ENCODE data around the gene NPC1L1. TPM values are rescaled to one million over a fixed set of nuclear protein-coding genes. Genes with fewer than 3 reads are reported as not detected.
"Not testable (repeated sequence)": the region's sequence is repeated elsewhere in the genome, so short reads cannot be mapped to it uniquely, and the experiment has no call there.

Gene NPC1L1
- polyA plus RNA-seq, 6 donors from 2014 or later = not detected

DNA sequence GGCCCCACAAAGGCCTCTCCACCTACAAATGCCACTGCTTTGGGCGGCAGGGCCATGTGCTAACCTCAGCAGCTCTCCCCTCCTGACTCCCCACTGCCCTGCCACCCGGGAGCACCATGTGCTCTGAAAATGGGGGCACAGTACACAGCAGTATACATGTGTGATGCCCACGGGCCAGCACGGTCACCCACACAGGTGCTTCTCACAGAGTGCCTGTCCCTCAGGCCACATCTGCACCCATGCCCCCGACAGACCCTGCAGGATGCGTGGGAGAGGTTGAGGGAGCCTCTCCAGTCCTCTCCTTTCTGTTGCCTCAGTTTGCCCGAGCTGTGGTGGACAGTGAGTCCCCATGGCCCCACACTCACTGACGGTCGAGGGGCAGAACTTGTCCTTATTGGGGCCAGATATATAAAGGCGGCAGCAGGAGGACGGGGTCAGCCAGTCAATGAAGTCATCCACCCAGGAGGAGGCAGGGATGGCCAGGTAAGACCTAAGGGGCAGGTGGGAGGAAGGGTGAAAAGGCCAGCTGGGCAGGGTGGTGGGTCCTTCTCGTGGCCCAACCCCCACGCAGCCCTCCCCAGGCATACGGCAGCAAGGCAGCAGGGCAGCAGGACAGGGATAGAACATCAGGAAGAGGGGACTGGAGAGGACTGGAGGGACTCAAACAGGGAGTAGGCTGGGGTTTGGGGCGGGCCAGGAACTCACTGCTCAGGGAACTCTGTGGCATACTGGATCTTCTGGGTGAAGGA is 19.6 kb downstream of the NPC1L1 start:
- Mint-ChIP-seq H3K36me3 (peaks cover 5 to 15% of the 10 kb centered on the region in 2 donors), H3K27me3 (peaks cover 0 to 54% (median 29%) of the 10 kb centered on the region in 3 donors), H3K9me3 (peaks cover 4 to 28% (median 22%) of the 10 kb centered on the region in 7 donors), H3K4me1 (no peaks in the 10 kb centered on the region), H3K4me3 (no peak overlapping the region), H3K27ac (no peak overlapping the region)
- DNase-seq = no peak
- ATAC-seq (ENCODE audit: low read depth in 2 of 2) = no peak

GRCh38 chr7:44520574-44520973 is 20.6 kb downstream of the NPC1L1 start:
- H3K27ac Mint-ChIP-seq = no peak overlapping the region

GRCh38 chr7:44519546-44519945 is 21.6 kb downstream of the NPC1L1 start:
- no peak overlapping the region for H3K27ac Mint-ChIP-seq
- no peaks in the 10 kb centered on the region for H3K4me1 Mint-ChIP-seq
- H3K27me3 Mint-ChIP-seq = peaks cover 0 to 42% (median 29%) of the 10 kb centered on the region in 3 donors
- peaks cover 4 to 14% (median 9%) of the 10 kb centered on the region in 7 donors for H3K9me3 Mint-ChIP-seq
- peaks cover 0 to 8% of the 10 kb centered on the region in 2 donors for H3K36me3 Mint-ChIP-seq
- ATAC-seq (ENCODE audit: low read depth in 2 of 2) (no peak), DNase-seq (no peak)
- no peak overlapping the region for H3K4me3 Mint-ChIP-seq

More at GRCh38 chr7:44520574-44520973, 20.6 kb downstream of the NPC1L1 start:
- ATAC-seq (ENCODE audit: low read depth in 2 of 2) (no peak), DNase-seq (no peak)
- H3K4me3 Mint-ChIP-seq = no peak overlapping the region
- peaks cover 4 to 22% (median 16%) of the 10 kb centered on the region in 7 donors for H3K9me3 Mint-ChIP-seq
- H3K36me3 Mint-ChIP-seq = peaks cover 5 to 15% of the 10 kb centered on the region in 2 donors
- no peaks in the 10 kb centered on the region for H3K4me1 Mint-ChIP-seq
- peaks cover 0 to 48% (median 29%) of the 10 kb centered on the region in 3 donors for H3K27me3 Mint-ChIP-seq

DNA sequence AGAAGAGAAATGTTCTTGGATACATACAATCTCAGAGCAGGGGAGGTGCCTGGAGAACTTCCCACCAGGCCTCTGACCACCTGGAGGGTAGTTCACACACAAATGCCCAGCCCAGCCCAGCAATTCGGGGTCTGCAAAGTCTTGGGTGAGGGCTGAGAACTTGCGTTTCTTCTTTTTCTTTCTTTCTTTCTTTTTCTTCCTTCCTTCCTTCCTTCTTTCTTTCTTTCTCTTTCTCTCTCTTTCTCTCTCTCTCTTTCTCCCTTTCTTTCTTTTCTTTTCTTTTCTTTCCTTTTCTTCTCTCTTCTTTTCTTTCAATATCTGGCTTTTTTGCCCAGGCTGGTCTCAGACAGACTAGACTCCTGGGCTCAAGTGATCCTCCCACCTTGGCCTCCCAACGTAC is 22.4 kb downstream of the NPC1L1 start:
- Mint-ChIP-seq H3K27ac (no peak overlapping the region), H3K4me3 (no peak overlapping the region), H3K9me3 (peaks cover 0 to 7% (median 2%) of the 10 kb centered on the region in 7 donors), H3K27me3 (peaks cover 0 to 37% (median 33%) of the 10 kb centered on the region in 3 donors), H3K4me1 (no peaks in the 10 kb centered on the region), H3K36me3 (peaks cover 0 to under 1% of the 10 kb centered on the region in 2 donors)
- DNase-seq (no peak), ATAC-seq (ENCODE audit: low read depth in 2 of 2) (no peak)

- DNase-seq = no peak
- Mint-ChIP-seq H3K4me1 (no peaks in the 10 kb centered on the region), H3K27me3 (peaks cover 0 to 42% (median 38%) of the 10 kb centered on the region in 3 donors), H3K4me3 (no peak overlapping the region), H3K9me3 (peaks cover 0 to 1% (median 0%) of the 10 kb centered on the region in 7 donors), H3K27ac (peak overlapping the region in 1 of 6 donors; percentile 82), H3K36me3 (no peaks in the 10 kb centered on the region)
- ATAC-seq (ENCODE audit: low read depth in 2 of 2) = no peak
Observed at GRCh38 chr7:44517175-44517574, 24.0 kb downstream of the NPC1L1 start.

DNA sequence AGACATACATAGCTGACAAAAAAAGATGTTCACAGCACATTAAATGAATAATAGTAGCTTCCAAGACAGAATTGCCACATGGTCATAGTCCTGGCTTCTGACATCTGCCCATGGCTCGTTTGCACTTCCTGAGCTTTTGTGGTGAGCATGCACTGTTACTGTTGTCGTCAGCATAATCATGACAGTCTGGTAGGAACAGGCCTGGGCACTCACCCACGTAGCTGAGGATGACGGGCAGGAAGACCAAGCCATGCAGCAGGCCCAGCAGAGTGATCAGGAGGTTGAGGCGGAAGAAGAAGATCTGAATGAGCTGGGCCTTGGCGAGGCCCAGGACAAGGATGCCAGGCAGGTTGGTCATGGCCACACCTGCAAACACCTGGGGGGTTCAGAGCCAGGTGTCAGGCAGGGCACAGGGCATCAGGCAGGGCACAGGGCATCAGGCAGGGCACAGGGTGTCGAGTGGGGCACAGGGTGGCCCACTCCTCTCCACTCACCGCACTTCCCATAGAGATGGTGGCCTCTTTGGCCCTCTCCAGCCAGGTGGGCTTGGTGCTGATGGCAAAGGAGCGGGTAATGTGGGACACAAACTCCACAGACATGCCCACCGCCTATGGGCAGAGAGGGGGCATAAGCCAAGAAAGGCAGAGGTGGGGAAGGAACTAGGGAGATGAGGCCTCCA is 25.4 kb downstream of the NPC1L1 start:
- H3K36me3 Mint-ChIP-seq = no peaks in the 10 kb centered on the region
- ATAC-seq (ENCODE audit: low read depth in 2 of 2) (no peak), DNase-seq (no peak)
- H3K4me3 Mint-ChIP-seq = no peak overlapping the region
- H3K27ac Mint-ChIP-seq = no peak overlapping the region
- no peaks in the 10 kb centered on the region for H3K4me1 Mint-ChIP-seq
- H3K9me3 Mint-ChIP-seq = peaks cover 0 to 5% (median 0%) of the 10 kb centered on the region in 7 donors
- H3K27me3 Mint-ChIP-seq = peaks cover 0 to 41% (median 37%) of the 10 kb centered on the region in 3 donors

GRCh38 chr7:44512736-44513135 is 28.4 kb downstream of the NPC1L1 start:
- H3K4me3 Mint-ChIP-seq = no peak overlapping the region
- no peaks in the 10 kb centered on the region for H3K36me3 Mint-ChIP-seq
- H3K9me3 Mint-ChIP-seq = peaks cover 0 to 8% (median 6%) of the 10 kb centered on the region in 7 donors
- DNase-seq (no peak), ATAC-seq (ENCODE audit: low read depth in 2 of 2) (no peak)
- H3K4me1 Mint-ChIP-seq = peaks cover 0 to 5% (median 0%) of the 10 kb centered on the region in 3 donors
- H3K27ac Mint-ChIP-seq = no peak overlapping the region
- H3K27me3 Mint-ChIP-seq = peaks cover 0 to 33% (median 26%) of the 10 kb centered on the region in 3 donors

DNA sequence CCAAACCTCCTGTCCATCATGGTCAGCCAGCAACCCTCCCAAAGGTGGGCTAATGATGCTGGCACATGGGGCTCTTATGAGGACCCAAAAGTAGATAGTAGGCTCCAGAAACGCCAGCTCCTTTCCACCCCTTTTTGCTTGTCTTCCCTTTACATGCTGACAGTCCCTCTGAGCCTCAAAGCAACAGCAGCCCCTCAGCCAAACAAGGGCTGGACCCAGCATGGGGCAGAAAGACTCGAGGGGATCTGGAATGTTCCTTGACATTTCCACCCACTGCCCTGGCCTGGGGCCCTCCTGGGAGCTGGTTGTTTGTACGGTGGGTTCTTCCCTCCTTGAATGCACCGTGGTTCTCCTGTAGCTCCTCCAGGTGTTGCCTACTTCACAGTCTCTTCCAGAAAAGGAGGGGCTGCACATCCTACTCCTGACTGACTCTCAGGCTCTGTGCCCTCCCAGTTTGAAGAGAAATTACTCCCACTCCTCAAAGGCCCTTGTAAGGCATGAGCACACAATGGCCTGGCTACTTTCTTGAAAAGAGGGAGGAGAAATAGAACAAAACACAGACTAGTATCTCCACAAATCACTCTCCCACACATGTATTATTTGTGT is 29.2 kb downstream of the NPC1L1 start:
- Mint-ChIP-seq H3K27ac (peak overlapping the region in 2 of 6 donors; percentile 6 to 44), H3K36me3 (no peaks in the 10 kb centered on the region), H3K27me3 (peaks cover 0 to 33% (median 26%) of the 10 kb centered on the region in 3 donors), H3K4me1 (peaks cover 0 to 5% (median 0%) of the 10 kb centered on the region in 3 donors), H3K4me3 (no peak overlapping the region), H3K9me3 (peaks cover 0 to 8% (median 6%) of the 10 kb centered on the region in 7 donors)
- no peak for ATAC-seq (ENCODE audit: low read depth in 2 of 2)
- no peak for DNase-seq

DNA sequence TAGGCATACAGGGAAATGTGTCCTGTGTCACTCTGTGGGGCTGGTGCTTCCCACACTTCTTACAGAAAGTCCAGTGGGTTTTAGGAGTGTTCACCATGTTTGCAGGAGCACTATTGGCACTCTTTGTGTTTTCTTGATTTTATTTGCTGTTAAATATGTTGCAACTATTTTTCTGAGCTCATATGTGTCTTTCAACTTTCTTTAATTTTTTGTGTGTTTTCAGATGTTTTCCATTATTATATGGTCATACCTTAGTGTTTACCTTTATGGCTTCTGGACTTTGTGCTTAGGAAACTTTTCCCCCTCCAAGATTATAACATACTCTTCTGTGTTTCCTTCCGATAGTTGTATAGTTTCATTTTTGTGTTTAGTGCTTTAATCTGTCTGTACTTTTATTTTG is 29.9 kb downstream of the NPC1L1 start:
- ATAC-seq (ENCODE audit: low read depth in 2 of 2) = no peak

DNA sequence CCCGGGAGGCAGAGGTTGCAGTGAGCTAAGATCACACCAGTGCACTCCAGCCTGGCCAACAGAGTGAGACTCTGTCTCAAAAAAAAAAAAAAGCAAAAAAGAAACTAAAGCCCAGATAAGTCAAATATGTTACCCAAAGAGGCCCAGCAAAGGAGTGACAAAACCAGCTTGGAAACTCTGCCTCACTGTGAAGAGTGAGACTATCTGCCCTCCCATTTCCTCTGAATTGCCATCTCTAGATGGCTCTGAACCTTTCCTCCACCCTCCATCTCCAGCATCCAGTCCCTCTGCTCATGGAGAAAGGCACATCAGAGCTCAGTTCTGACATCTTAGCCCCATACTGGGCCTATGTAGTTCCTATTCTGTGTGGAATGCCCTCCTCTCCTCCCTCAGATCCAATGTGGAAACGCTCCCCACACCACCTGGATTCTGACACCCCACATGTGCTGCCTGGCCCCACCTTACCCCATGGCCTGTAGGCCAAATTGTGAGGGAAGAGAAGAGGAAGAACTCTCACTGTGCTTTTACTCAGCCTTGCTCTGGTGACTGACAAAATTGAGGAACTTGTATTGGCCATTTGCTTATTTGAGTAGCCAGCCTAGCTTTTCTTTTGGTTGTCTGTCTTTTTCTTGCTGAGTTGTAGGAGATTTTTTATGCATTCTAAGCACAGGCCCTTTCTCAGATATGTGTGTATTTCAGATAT is 32.7 kb downstream of the NPC1L1 start:
- peak overlapping the region in 1 of 6 donors; percentile 22 for H3K27ac Mint-ChIP-seq
- H3K4me3 Mint-ChIP-seq = no peak overlapping the region
- H3K27me3 Mint-ChIP-seq = peaks cover 0 to 33% (median 19%) of the 10 kb centered on the region in 3 donors
- DNase-seq = no peak
- peaks cover 0 to 12% (median 5%) of the 10 kb centered on the region in 3 donors for H3K4me1 Mint-ChIP-seq
- no peaks in the 10 kb centered on the region for H3K36me3 Mint-ChIP-seq
- peaks cover 0 to 15% (median 12%) of the 10 kb centered on the region in 7 donors for H3K9me3 Mint-ChIP-seq
- ATAC-seq (ENCODE audit: low read depth in 2 of 2) = no peak

More for the DNA sequence above, 29.9 kb downstream of the NPC1L1 start:
- Mint-ChIP-seq H3K4me1 (peaks cover 0 to 5% (median 0%) of the 10 kb centered on the region in 3 donors), H3K4me3 (no peak overlapping the region), H3K36me3 (no peaks in the 10 kb centered on the region), H3K9me3 (peaks cover 0 to 12% (median 6%) of the 10 kb centered on the region in 7 donors), H3K27ac (no peak overlapping the region), H3K27me3 (peaks cover 0 to 33% (median 26%) of the 10 kb centered on the region in 3 donors)
- no peak for DNase-seq

DNA sequence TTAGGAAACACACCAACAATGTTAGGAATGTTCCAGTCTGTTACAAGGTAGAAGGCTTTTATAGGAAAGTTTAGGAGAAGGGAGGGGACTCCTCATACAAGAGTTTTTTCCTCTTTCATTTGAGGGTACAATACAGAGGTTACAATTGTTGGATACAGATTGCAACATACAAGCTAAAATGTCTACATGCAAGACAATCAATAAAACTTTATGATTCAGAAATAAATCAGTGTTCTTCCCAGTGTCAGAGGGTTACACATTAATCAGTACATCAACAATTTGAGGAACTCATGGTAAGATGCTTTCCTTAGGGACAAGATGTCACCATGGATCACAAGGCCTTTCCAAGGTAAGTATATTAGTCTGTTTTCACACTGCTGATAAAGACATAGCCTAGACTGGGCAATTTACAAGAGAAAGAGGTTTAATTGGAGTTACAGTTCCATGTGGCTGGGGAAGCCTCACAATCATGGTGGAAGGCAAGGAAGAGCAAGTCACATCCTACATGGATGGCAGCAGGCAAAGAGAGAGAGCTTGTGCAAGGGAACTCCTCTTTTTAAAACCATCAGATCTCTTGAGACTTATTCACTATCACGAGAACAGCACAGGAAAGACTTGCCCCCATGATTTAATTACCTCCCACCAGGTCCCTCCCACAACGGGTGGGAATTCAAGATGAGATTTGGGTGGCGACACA is 34.4 kb downstream of the NPC1L1 start:
- not testable (repeated sequence) for H3K27ac Mint-ChIP-seq; H3K4me3 Mint-ChIP-seq; DNase-seq; ATAC-seq (ENCODE audit: low read depth in 2 of 2); H3K36me3 Mint-ChIP-seq
- Mint-ChIP-seq H3K27me3 (peaks cover 6 to 31% (median 15%) of the 10 kb centered on the region in 3 donors), H3K4me1 (peaks cover 0 to 12% (median 5%) of the 10 kb centered on the region in 3 donors), H3K9me3 (peaks cover 0 to 15% (median 12%) of the 10 kb centered on the region in 7 donors)

- H3K36me3 Mint-ChIP-seq = no peaks in the 10 kb centered on the region
- H3K27ac Mint-ChIP-seq = peak overlapping the region in 3 of 6 donors; percentile 9 to 85 (median 64)
- H3K9me3 Mint-ChIP-seq = peaks cover 0 to 15% (median 7%) of the 10 kb centered on the region in 7 donors
- DNase-seq (peak; percentile 12), ATAC-seq (ENCODE audit: low read depth in 2 of 2) (peak; percentile 83 to 92)
- H3K27me3 Mint-ChIP-seq = peaks cover 6 to 24% (median 7%) of the 10 kb centered on the region in 3 donors
- no peak overlapping the region for H3K4me3 Mint-ChIP-seq
- H3K4me1 Mint-ChIP-seq = peaks cover 0 to 12% (median 5%) of the 10 kb centered on the region in 3 donors
Observed at GRCh38 chr7:44505595-44505994, 35.5 kb downstream of the NPC1L1 start.

Measured in naive B cell (primary cell).